OCI-LY7 (cell line): Measurements from ENCODE around the gene CYP2W1. TPM values are rescaled to one million over a fixed set of nuclear protein-coding genes. Genes with fewer than 3 reads are reported as not detected.

ENCODE experiments used
- BruUV-seq: library from RNA; stranded (reverse); fragments of 400-500 nt; replicated peaks from 2 replicates; lab custom pipeline; 2021; lab: Mats Ljungman, UMichigan
- CTCF ChIA-PET: fragments of 300-600 bp; sonication (Branson Sonifier 250); formaldehyde crosslinking; loops from one replicate; lab custom pipeline; 2022; ENCODE audit warnings: antibody characterized with exemption; ENCODE audit not compliant: unreplicated experiment; lab: Charles Lee
- POLR2A ChIA-PET: fragments of 300-600 bp; sonication (Branson Sonifier 250); formaldehyde crosslinking; loops from one replicate; lab custom pipeline; 2022; ENCODE audit warnings: antibody characterized with exemption; lab: Charles Lee
- DNase-seq: peaks from one replicate; pipeline ENCODE4 v3.0.0-alpha.2; 2015; ENCODE audit warnings: low spot score
- H2AFZ ChIP-seq: fragments of 200-600 bp; sonication (generic), shearing (Covaris generic); 2 replicates; pipeline ENCODE4 v1.6.1; 2014; ENCODE audit warnings: mild to moderate bottlenecking, antibody characterized with exemption, low read length, moderate library complexity
- H3K27ac ChIP-seq: fragments of 200-600 bp; sonication (generic); 2 replicates; pipeline ENCODE4 v1.5.1; 2014; ENCODE audit warnings: mixed run types, low read depth, mild to moderate bottlenecking, moderate library complexity, low read length, inconsistent platforms; ENCODE audit not compliant: poor library complexity, severe bottlenecking
- H3K36me3 ChIP-seq: fragments of 200-600 bp; sonication (generic); 2 replicates; pipeline ENCODE4 v1.6.1; 2014; ENCODE audit warnings: mild to moderate bottlenecking, antibody characterized with exemption, low read length, moderate library complexity, mixed read lengths; ENCODE audit not compliant: insufficient read depth
- H3K4me1 ChIP-seq: fragments of 200-600 bp; sonication (generic); 2 replicates; pipeline ENCODE4 v1.5.1; 2014; ENCODE audit warnings: mild to moderate bottlenecking, low read length; ENCODE audit not compliant: insufficient read depth, poor library complexity, severe bottlenecking
- H3K4me2 ChIP-seq: fragments of 200-600 bp; sonication (generic); 2 replicates; pipeline ENCODE4 v1.6.1; 2014; ENCODE audit warnings: mild to moderate bottlenecking, low read length
- H3K4me3 ChIP-seq: fragments of 200-600 bp; sonication (generic); 2 replicates; pipeline ENCODE4 v1.5.1; 2014; ENCODE audit warnings: mild to moderate bottlenecking, low read depth, low read length; ENCODE audit not compliant: poor library complexity, severe bottlenecking
- H3K79me2 ChIP-seq: fragments of 200-600 bp; sonication (generic); 2 replicates; pipeline ENCODE4 v1.6.1; 2016; ENCODE audit warnings: low read depth, mild to moderate bottlenecking, low read length, moderate library complexity, mixed read lengths; ENCODE audit not compliant: insufficient read depth
- H3K9me2 ChIP-seq: fragments of 200-600 bp; sonication (generic); 2 replicates; pipeline ENCODE4 v1.6.1; 2016; ENCODE audit warnings: mild to moderate bottlenecking, low read length, mixed read lengths; ENCODE audit not compliant: insufficient read depth
- H3K9me3 ChIP-seq: fragments of 200-600 bp; sonication (generic); 2 replicates; pipeline ENCODE4 v1.6.1; 2014; ENCODE audit warnings: mild to moderate bottlenecking, mixed run types, low read length, mixed read lengths
- H4K20me1 ChIP-seq: fragments of 200-600 bp; sonication (generic); 2 replicates; pipeline ENCODE4 v1.6.1; 2014; ENCODE audit warnings: mild to moderate bottlenecking, antibody characterized with exemption, low read length, moderate library complexity, mixed read lengths; ENCODE audit not compliant: insufficient read depth
- EZH2phosphoT487 ChIP-seq: fragments of 200-600 bp; sonication (generic); IDR thresholded peaks from 2 replicates; pipeline ENCODE4 v1.6.1; 2018; ENCODE audit warnings: low read depth, borderline replicate concordance, mild to moderate bottlenecking, mixed run types, antibody characterized with exemption, low read length, moderate library complexity, mixed read lengths
- intact Hi-C: fragments of 100-400 bp; cut with micrococcal nuclease; formaldehyde crosslinking; loops from one replicate; pipeline ENCODE4 v1.10.0; 2022; ENCODE audit not compliant: unreplicated experiment
- total RNA-seq, 2 experiments: library from RNA; depleted of rRNA in 1 of 2; stranded (reverse); fragments of >200 nt in 1 of 2; shearing (Covaris generic) in 1 of 2; gene quantifications; 2 replicates each; pipeline ENCODE4 v1.2.3, GENCODE V29; 2014 to 2022
- TF ChIP-seq, protein P1 (sequence below): fragments of 200-600 bp; sonication (generic); conservative IDR thresholded peaks from 2 replicates; pipeline ENCODE4 v1.5.1; 2014; ENCODE audit warnings: mild to moderate bottlenecking, antibody characterized with exemption, low read length, moderate library complexity, mixed read lengths

The CYP2W1 gene
- total RNA-seq, 2 experiments from 2014 or later, result 1.3 TPM; not detected in 1

DNA sequence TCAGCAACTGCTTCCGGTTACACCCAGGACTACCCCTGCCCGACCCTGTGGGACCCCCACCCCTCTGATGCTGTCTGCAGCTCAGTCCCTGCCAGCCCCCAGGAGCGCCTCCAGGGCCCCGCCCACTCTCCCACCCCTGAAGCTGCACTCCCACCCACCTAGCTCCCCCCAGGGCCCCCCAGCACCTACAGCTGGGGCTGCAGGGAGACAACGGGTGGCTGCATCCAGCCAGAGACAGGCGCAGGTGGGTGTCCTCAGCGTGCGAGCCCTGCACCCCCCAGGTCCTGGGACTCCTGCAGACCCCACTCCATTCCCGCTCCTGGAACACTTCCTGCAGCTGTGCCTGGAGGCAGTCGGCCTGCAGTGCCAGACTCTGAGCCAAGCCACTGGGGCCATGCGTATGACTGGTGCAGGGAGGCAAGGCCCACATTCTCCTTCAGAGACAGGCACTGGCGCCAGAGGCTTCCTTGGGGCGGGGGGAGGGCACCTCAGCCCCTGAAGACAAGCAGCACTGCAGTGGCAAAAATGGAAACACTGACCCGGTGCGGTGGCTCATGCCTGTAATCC lies 6.1 kb downstream of the CYP2W1 start:
- Histone ChIP-seq H2AFZ (no peak overlapping the region), H3K4me1 (peaks cover 33% of the 10 kb centered on the region), H3K4me3 (no peak overlapping the region), H3K36me3 (no peaks in the 10 kb centered on the region), H3K9me3 (no peaks in the 10 kb centered on the region), H3K27ac (no peak overlapping the region), H3K9me2 (no peaks in the 10 kb centered on the region), H3K79me2 (no peaks in the 10 kb centered on the region), H4K20me1 (no peaks in the 10 kb centered on the region), H3K4me2 (no peak overlapping the region)
- CTCF ChIA-PET, result no interaction called here
- POLR2A ChIA-PET, result no interaction called here
- intact Hi-C loops, result no loop called here
- TF ChIP-seq, protein P1, sequence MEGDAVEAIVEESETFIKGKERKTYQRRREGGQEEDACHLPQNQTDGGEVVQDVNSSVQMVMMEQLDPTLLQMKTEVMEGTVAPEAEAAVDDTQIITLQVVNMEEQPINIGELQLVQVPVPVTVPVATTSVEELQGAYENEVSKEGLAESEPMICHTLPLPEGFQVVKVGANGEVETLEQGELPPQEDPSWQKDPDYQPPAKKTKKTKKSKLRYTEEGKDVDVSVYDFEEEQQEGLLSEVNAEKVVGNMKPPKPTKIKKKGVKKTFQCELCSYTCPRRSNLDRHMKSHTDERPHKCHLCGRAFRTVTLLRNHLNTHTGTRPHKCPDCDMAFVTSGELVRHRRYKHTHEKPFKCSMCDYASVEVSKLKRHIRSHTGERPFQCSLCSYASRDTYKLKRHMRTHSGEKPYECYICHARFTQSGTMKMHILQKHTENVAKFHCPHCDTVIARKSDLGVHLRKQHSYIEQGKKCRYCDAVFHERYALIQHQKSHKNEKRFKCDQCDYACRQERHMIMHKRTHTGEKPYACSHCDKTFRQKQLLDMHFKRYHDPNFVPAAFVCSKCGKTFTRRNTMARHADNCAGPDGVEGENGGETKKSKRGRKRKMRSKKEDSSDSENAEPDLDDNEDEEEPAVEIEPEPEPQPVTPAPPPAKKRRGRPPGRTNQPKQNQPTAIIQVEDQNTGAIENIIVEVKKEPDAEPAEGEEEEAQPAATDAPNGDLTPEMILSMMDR, result no peak
- no peak for TF ChIP-seq EZH2phosphoT487
- BruUV-seq, result no TSS peak
- DNase-seq, result no peak

- Histone ChIP-seq H3K9me3 (no peaks in the 10 kb centered on the region), H4K20me1 (no peaks in the 10 kb centered on the region), H3K4me3 (no peak overlapping the region), H2AFZ (no peak overlapping the region), H3K4me1 (peaks cover 45% of the 10 kb centered on the region), H3K36me3 (no peaks in the 10 kb centered on the region), H3K9me2 (no peaks in the 10 kb centered on the region), H3K27ac (no peak overlapping the region), H3K79me2 (no peaks in the 10 kb centered on the region), H3K4me2 (no peak overlapping the region)
- CTCF ChIA-PET, result no interaction called here
- intact Hi-C loops, result loop anchor here (5.0 kb wide), 2 partner anchors 152 to 668 kb away; no protein-coding TSS in a partner anchor
- TF ChIP-seq, protein P1, result no peak
- DNase-seq, result no peak
- no TSS peak for BruUV-seq
- POLR2A ChIA-PET, result interaction anchor here (0.6 kb wide), 1 partner anchor 79 kb away, joined by 3 read pairs; no protein-coding TSS in a partner anchor
These were observed 7.5 kb downstream of the CYP2W1 start for GRCh38 chr7:990352-990932.
